Smooth muscle cell (in vitro differentiated cells): ENCODE data around the gene SYNPO2. TPM values are rescaled to one million over a fixed set of nuclear protein-coding genes. Genes with fewer than 3 reads are reported as not detected.

Experiments used
- DNase-seq: peaks from one replicate; lab custom pipeline; 2025; ENCODE audit not compliant: unreplicated experiment; lab: John Stamatoyannopoulos, UW
- H2AFZ ChIP-seq: fragments of 200-600 bp; sonication (generic); 2 replicates; pipeline ENCODE4 v1.6.0; 2016; ENCODE audit warnings: antibody characterized with exemption, low read depth, mild to moderate bottlenecking
- H3F3A ChIP-seq: fragments of 200-600 bp; sonication (generic); 2 replicates; pipeline ENCODE4 v1.6.0; 2017; ENCODE audit warnings: antibody characterized with exemption, low read depth
- H3K27ac ChIP-seq: fragments of 200-600 bp; sonication (generic); 2 replicates; pipeline ENCODE4 v1.5.1; 2016; ENCODE audit warnings: low read depth, mild to moderate bottlenecking
- H3K27me3 ChIP-seq: fragments of 200-600 bp; sonication (generic); 2 replicates; pipeline ENCODE4 v1.6.1; 2016; ENCODE audit warnings: low read depth, mild to moderate bottlenecking
- H3K36me3 ChIP-seq: fragments of 200-600 bp; sonication (generic); 2 replicates; pipeline ENCODE4 v1.5.1; 2016; ENCODE audit warnings: low read depth
- H3K4me1 ChIP-seq: fragments of 200-600 bp; sonication (generic); 2 replicates; pipeline ENCODE4 v1.5.1; 2016; ENCODE audit warnings: low read depth
- H3K4me2 ChIP-seq: fragments of 200-600 bp; sonication (generic); 2 replicates; pipeline ENCODE4 v1.6.0; 2016; ENCODE audit warnings: mild to moderate bottlenecking
- H3K4me3 ChIP-seq: fragments of 200-600 bp; sonication (generic); 2 replicates; pipeline ENCODE4 v1.5.1; 2016; ENCODE audit warnings: mild to moderate bottlenecking
- H3K79me2 ChIP-seq: fragments of 200-600 bp; sonication (generic); 2 replicates; pipeline ENCODE4 v1.6.0; 2016; ENCODE audit warnings: low read depth, mild to moderate bottlenecking
- H3K9ac ChIP-seq: fragments of 200-600 bp; sonication (generic); 2 replicates; pipeline ENCODE4 v1.6.0; 2016; ENCODE audit warnings: low read depth
- H3K9me3 ChIP-seq: fragments of 200-600 bp; sonication (generic); replicated peaks from 2 replicates; pipeline ENCODE4 v1.5.1; 2016; ENCODE audit warnings: low read depth
- H4K20me1 ChIP-seq: fragments of 200-600 bp; sonication (generic); 2 replicates; pipeline ENCODE4 v1.6.0; 2016; ENCODE audit warnings: low read depth
- WGBS: methylation state at CpG from one replicate; pipeline ENCODE4 v1.1.7; 2016; ENCODE audit warnings: low lambda C conversion rate; 5-methylcytosine and 5-hydroxymethylcytosine counted together
- polyA plus RNA-seq: library from polyadenylated mRNA; unstranded; fragments of >200 nt; fragmentation: Nextera tagmentation; extraction: Ambion mirVana; gene quantifications from 2 replicates; pipeline ENCODE4 v1.2.1, GENCODE V29; 2016
- total RNA-seq: library from RNA; depleted of rRNA; stranded (reverse); fragments of >200 nt; gene quantifications from 2 replicates; pipeline ENCODE4 v1.2.3, GENCODE V29; 2014
- TF ChIP-seq, protein P1 (sequence below): fragments of 200-600 bp; sonication (generic); IDR thresholded peaks from 2 replicates; pipeline ENCODE4 v1.5.1; 2017; ENCODE audit warnings: borderline replicate concordance, mild to moderate bottlenecking, antibody characterized with exemption; ENCODE audit not compliant: insufficient read depth, poor library complexity, severe bottlenecking

The SYNPO2 gene
- total and polyA plus RNA-seq, 2 experiments from 2014 or later, result 0.08 to 4.5 TPM

DNA sequence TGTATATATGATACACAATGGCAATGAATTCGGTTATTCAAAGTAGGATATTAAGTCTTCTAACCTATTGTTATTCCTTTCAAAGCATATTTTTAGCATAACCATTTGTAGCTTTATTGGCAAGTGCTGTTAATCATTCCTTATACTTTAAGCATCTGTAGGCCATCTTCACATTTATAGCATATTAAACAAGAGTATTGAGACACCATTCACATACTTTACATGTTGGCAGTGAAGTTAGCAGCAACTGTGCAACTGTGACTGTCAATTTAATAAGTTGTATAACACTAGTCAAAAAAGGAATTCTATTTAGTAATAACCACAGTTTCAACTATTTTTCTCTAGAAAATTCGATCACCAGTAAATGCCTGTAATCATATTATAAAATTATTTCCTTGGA lies 139.6 kb downstream of the SYNPO2 start:
- Histone ChIP-seq H3K4me1 (peaks cover 8% of the 10 kb centered on the region), H4K20me1 (no peaks in the 10 kb centered on the region), H3K4me2 (peak overlapping the region; percentile 25), H3K36me3 (no peaks in the 10 kb centered on the region), H3K79me2 (no peaks in the 10 kb centered on the region), H3K27ac (no peak overlapping the region), H3K9ac (no peak overlapping the region), H3K27me3 (no peaks in the 10 kb centered on the region), H3K4me3 (no peak overlapping the region), H3K9me3 (no peaks in the 10 kb centered on the region), H3F3A (no peaks in the 10 kb centered on the region), H2AFZ (no peak overlapping the region)
- TF ChIP-seq, protein P1, sequence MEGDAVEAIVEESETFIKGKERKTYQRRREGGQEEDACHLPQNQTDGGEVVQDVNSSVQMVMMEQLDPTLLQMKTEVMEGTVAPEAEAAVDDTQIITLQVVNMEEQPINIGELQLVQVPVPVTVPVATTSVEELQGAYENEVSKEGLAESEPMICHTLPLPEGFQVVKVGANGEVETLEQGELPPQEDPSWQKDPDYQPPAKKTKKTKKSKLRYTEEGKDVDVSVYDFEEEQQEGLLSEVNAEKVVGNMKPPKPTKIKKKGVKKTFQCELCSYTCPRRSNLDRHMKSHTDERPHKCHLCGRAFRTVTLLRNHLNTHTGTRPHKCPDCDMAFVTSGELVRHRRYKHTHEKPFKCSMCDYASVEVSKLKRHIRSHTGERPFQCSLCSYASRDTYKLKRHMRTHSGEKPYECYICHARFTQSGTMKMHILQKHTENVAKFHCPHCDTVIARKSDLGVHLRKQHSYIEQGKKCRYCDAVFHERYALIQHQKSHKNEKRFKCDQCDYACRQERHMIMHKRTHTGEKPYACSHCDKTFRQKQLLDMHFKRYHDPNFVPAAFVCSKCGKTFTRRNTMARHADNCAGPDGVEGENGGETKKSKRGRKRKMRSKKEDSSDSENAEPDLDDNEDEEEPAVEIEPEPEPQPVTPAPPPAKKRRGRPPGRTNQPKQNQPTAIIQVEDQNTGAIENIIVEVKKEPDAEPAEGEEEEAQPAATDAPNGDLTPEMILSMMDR, result no peak
- DNase-seq, result no peak
- WGBS, result 95% methylated on average over 2 of the region's 2 CpGs

DNA sequence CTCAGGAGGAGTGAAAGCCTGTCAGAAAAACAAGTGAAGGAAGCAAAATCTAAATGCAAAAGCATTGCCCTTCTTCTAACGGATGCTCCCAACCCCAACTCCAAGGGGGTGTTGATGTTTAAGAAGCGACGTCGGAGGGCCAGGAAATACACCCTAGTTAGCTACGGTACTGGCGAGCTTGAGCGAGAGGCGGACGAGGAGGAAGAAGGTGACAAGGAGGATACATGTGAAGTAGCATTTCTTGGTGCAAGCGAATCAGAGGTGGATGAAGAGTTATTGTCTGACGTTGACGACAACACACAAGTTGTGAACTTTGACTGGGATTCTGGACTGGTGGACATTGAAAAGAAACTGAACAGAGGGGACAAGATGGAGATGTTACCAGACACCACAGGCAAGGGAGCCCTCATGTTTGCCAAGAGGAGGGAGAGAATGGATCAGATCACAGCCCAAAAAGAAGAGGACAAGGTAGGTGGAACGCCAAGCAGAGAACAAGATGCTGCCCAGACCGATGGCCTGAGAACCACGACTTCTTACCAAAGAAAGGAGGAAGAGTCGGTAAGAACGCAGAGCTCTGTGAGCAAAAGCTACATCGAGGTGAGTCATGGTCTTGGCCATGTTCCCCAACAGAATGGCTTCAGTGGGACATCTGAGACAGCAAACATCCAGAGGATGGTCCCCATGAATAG lies 141.3 kb downstream of the SYNPO2 start:
- H3K4me3 ChIP-seq, result no peak overlapping the region
- DNase-seq, result no peak
- no peaks in the 10 kb centered on the region for H3F3A ChIP-seq
- no peak overlapping the region for H3K9ac ChIP-seq
- H3K79me2 ChIP-seq, result no peaks in the 10 kb centered on the region
- no peak overlapping the region for H3K4me2 ChIP-seq
- no peak overlapping the region for H2AFZ ChIP-seq
- no peaks in the 10 kb centered on the region for H3K9me3 ChIP-seq
- no peaks in the 10 kb centered on the region for H3K36me3 ChIP-seq
- WGBS, result 95% methylated on average over 18 of the region's 18 CpGs
- H3K27me3 ChIP-seq, result no peaks in the 10 kb centered on the region
- no peak overlapping the region for H3K27ac ChIP-seq
- H4K20me1 ChIP-seq, result no peaks in the 10 kb centered on the region
- peaks cover 8% of the 10 kb centered on the region for H3K4me1 ChIP-seq
- TF ChIP-seq, protein P1, result no peak

DNA sequence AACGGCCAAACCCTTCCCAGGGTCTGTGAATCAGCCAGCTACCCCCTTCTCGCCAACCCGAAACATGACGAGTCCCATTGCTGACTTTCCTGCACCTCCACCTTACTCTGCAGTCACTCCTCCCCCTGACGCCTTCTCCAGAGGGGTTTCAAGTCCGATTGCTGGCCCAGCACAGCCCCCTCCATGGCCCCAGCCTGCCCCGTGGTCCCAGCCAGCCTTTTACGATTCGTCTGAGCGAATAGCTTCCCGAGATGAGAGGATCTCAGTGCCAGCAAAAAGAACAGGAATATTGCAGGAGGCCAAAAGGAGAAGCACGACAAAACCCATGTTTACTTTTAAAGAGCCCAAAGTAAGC lies 141.9 kb downstream of the SYNPO2 start:
- Histone ChIP-seq H3K4me1 (peaks cover 3% of the 10 kb centered on the region), H3K36me3 (no peaks in the 10 kb centered on the region), H3K27ac (no peak overlapping the region), H3F3A (no peaks in the 10 kb centered on the region), H4K20me1 (no peaks in the 10 kb centered on the region), H3K4me3 (no peak overlapping the region), H3K27me3 (no peaks in the 10 kb centered on the region), H3K9me3 (no peaks in the 10 kb centered on the region), H3K9ac (no peak overlapping the region), H3K79me2 (no peaks in the 10 kb centered on the region), H3K4me2 (no peak overlapping the region), H2AFZ (no peak overlapping the region)
- DNase-seq, result no peak
- TF ChIP-seq, protein P1, result no peak
- 94% methylated on average over 12 of the region's 12 CpGs for WGBS

DNA sequence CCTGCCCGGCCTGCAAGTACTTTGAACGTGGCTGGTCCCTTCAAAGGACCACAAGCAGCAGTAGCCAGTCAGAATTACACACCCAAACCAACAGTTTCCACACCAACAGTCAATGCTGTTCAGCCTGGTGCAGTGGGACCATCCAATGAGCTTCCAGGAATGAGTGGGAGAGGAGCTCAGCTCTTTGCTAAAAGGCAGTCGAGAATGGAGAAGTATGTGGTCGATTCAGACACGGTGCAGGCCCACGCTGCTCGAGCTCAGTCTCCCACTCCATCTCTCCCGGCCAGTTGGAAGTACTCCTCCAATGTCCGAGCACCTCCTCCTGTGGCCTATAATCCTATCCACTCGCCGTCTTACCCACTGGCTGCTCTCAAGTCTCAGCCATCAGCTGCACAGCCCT lies 142.6 kb downstream of the SYNPO2 start:
- H3K27me3 ChIP-seq, result no peaks in the 10 kb centered on the region
- no peak for DNase-seq
- WGBS, result 95% methylated on average over 11 of the region's 11 CpGs
- H3K36me3 ChIP-seq, result no peaks in the 10 kb centered on the region
- H3K79me2 ChIP-seq, result no peaks in the 10 kb centered on the region
- H3K27ac ChIP-seq, result no peak overlapping the region
- TF ChIP-seq, protein P1, result no peak
- H2AFZ ChIP-seq, result no peak overlapping the region
- no peaks in the 10 kb centered on the region for H3F3A ChIP-seq
- H3K9ac ChIP-seq, result no peak overlapping the region
- H3K4me1 ChIP-seq, result no peaks in the 10 kb centered on the region
- H3K4me2 ChIP-seq, result no peak overlapping the region
- no peak overlapping the region for H3K4me3 ChIP-seq
- H4K20me1 ChIP-seq, result no peaks in the 10 kb centered on the region
- H3K9me3 ChIP-seq, result no peaks in the 10 kb centered on the region
